H1 (cell line): Measurements from ENCODE around the gene SCAPER. TPM values are rescaled to one million over a fixed set of nuclear protein-coding genes. Genes with fewer than 3 reads are reported as not detected.

Experiments used
- BACH1 ChIP-seq: IDR thresholded peaks from 2 replicates; pipeline ENCODE4 v1.6.1; 2012; ENCODE audit warnings: low read length, improper control_type of control experiment
- CBX8 ChIP-seq: fragments of 300-800, 300-1000 bp; sonication (generic); IDR thresholded peaks from 2 replicates; pipeline ENCODE4 v1.7.1; 2016; ENCODE audit warnings: low read depth, low read length, borderline replicate concordance
- NRF1 ChIP-seq: IDR thresholded peaks from 2 replicates; pipeline ENCODE4 v1.6.1; 2011; ENCODE audit warnings: mild to moderate bottlenecking, low read depth, low read length, improper control_type of control experiment
- polyA plus RNA-seq, 7 experiments: library from polyadenylated mRNA; depleted of rRNA in 3 of 7; stranded (reverse) in 5 of 7; unstranded in 2 of 7; fragments of >200 nt in 5 of 7; fragments of 200-250 nt in 2 of 7; gene quantifications; 1 replicate in 5 of 7; 2 replicates in 1 of 7; 4 replicates in 1 of 7; pipeline versions ENCODE4 v1.2.1 to v1.2.3, GENCODE V29; 2011 to 2013; ENCODE audit warnings: missing spikeins in 2 of 7, mixed read lengths in 2 of 7
- total RNA-seq: library from RNA; stranded (reverse); fragmentation: NEBNext Ultra II Directional; extraction: Animal tissue kit (Norgen Biotek cat#: 25700); gene quantifications from 2 replicates; pipeline ENCODE4 v1.2.1, GENCODE V29; 2021

The SCAPER gene
- total and polyA plus RNA-seq, 2 of the 8 experiments (the other 6 are each of a cell fraction or from before 2014, with no cell fraction given) = 1.6 to 6.8 TPM

DNA sequence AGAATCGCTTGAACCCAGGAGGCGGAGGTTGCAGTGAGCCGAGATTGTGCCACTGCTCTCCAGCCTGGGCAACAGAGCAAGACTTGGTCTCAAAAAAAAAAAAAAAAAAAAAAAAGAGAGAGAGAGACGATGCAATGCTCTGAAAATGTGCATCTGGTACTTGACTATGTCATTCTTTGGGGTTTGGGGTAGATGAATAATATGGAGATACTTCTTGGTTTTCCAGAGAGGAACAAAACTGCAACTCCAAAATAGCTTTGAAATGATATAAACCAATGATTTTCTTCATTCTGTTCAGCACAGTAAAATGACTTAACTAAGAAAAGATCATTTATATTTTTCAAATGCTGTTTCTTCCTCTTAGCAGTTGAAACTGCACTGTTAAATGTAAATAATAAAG, 409.7 kb downstream of the SCAPER start (continued):
- TF ChIP-seq CBX8 (no peak), NRF1 (no peak), BACH1 (no peak)
